ELR (cell line): Measurements from ENCODE around the gene OCRL.

ENCODE experiments used
- DNase-seq: peaks from one replicate; pipeline ENCODE4 v3.0.0-alpha.2; 2015; ENCODE audit warnings: low read depth

OCRL gene

GRCh38 chrX:129585691-129586090 is 45.6 kb downstream of the OCRL start:
- DNase-seq, result no peak

GRCh38 chrX:129586446-129586845 is 46.4 kb downstream of the OCRL start:
- no peak for DNase-seq

GRCh38 chrX:129590596-129590995 is 50.5 kb downstream of the OCRL start:
- no peak for DNase-seq

- peak; percentile 34 for DNase-seq
Measured at GRCh38 chrX:129593137-129593536, 53.1 kb downstream of the OCRL start.

- no peak for DNase-seq
Measured at GRCh38 chrX:129594781-129595180, 54.7 kb downstream of the OCRL start.

GRCh38 chrX:129596077-129596476 is 56.0 kb downstream of the OCRL start:
- DNase-seq, result no peak

- no peak for DNase-seq
Measured at GRCh38 chrX:129597905-129598304, 57.8 kb downstream of the OCRL start.

- DNase-seq, result no peak
Measured at GRCh38 chrX:129599499-129599898, 59.4 kb downstream of the OCRL start.

- DNase-seq, result no peak
Measured at GRCh38 chrX:129599996-129600395, 59.9 kb downstream of the OCRL start.

GRCh38 chrX:129600981-129601424 is 60.9 kb downstream of the OCRL start:
- DNase-seq, result peak; percentile 53

- peak; percentile 62 for DNase-seq
Measured at GRCh38 chrX:129606918-129607317, 66.9 kb downstream of the OCRL start.

- no peak for DNase-seq
Measured at GRCh38 chrX:129608496-129608895, 68.4 kb downstream of the OCRL start.

GRCh38 chrX:129609395-129609794 is 69.3 kb downstream of the OCRL start:
- no peak for DNase-seq

- DNase-seq, result no peak
Measured at GRCh38 chrX:129612396-129612795, 72.3 kb downstream of the OCRL start.

- peak; percentile 52 for DNase-seq
Measured at GRCh38 chrX:129613596-129613995, 73.5 kb downstream of the OCRL start.

- DNase-seq, result peak; percentile 18
Measured at GRCh38 chrX:129614481-129615255, 74.6 kb downstream of the OCRL start.

GRCh38 chrX:129617420-129617819 is 77.4 kb downstream of the OCRL start:
- DNase-seq, result no peak

GRCh38 chrX:129618997-129619396 is 78.9 kb downstream of the OCRL start:
- DNase-seq, result no peak

- peak; percentile 91 for DNase-seq
Measured at GRCh38 chrX:129622757-129623301, 82.8 kb downstream of the OCRL start.

GRCh38 chrX:129626026-129626425 is 86.0 kb downstream of the OCRL start:
- DNase-seq, result peak; percentile 15

GRCh38 chrX:129629837-129630236 is 89.8 kb downstream of the OCRL start:
- DNase-seq, result no peak

- peak; percentile 24 for DNase-seq
Measured at GRCh38 chrX:129631849-129632248, 91.8 kb downstream of the OCRL start.

- no peak for DNase-seq
Measured at GRCh38 chrX:129632443-129632842, 92.4 kb downstream of the OCRL start.

GRCh38 chrX:129634541-129634940 is 94.5 kb downstream of the OCRL start:
- no peak for DNase-seq
